Endodermal cell (in vitro differentiated cells): Measurements from ENCODE around the gene CNDP1. TPM values are rescaled to one million over a fixed set of nuclear protein-coding genes. Genes with fewer than 3 reads are reported as not detected.

Experiments used
- DNase-seq: peaks from one replicate; pipeline ENCODE4 v3.0.0-alpha.2; 2017
- H3K27ac ChIP-seq: 2 replicates; pipeline ENCODE4 v1.5.1; 2013; ENCODE audit warnings: mild to moderate bottlenecking, low read depth, low read length, moderate library complexity
- H3K27me3 ChIP-seq: 2 replicates; pipeline ENCODE4 v1.6.1; 2013; ENCODE audit warnings: mild to moderate bottlenecking, low read length, moderate library complexity; ENCODE audit not compliant: insufficient read depth, control insufficient read depth, poor library complexity, severe bottlenecking
- H3K36me3 ChIP-seq: 2 replicates; pipeline ENCODE4 v1.7.0; 2013; ENCODE audit warnings: mild to moderate bottlenecking, low read length, moderate library complexity; ENCODE audit not compliant: control insufficient read depth, insufficient read depth
- H3K4me1 ChIP-seq: one replicate; pipeline ENCODE4 v1.7.0; 2013; ENCODE audit warnings: low read length; ENCODE audit not compliant: control insufficient read depth, insufficient read depth
- H3K4me3 ChIP-seq: 2 replicates; pipeline ENCODE4 v1.5.1; 2013; ENCODE audit warnings: mild to moderate bottlenecking, low read length, moderate library complexity
- H3K9ac ChIP-seq: 2 replicates; pipeline ENCODE4 v1.6.1; 2013; ENCODE audit warnings: mild to moderate bottlenecking, low read length, moderate library complexity; ENCODE audit not compliant: poor library complexity, severe bottlenecking; ENCODE audit errors: extremely low read depth
- H3K9me3 ChIP-seq: 2 replicates; pipeline ENCODE4 v1.6.1; 2013; ENCODE audit warnings: mild to moderate bottlenecking, low read length, moderate library complexity; ENCODE audit not compliant: control insufficient read depth
- H3K27ac Mint-ChIP-seq: 2 replicates; pipeline ENCODE4 v1.8.0; 2020; ENCODE audit warnings: mixed read lengths
- H3K27me3 Mint-ChIP-seq: 2 replicates; pipeline ENCODE4 v1.8.0; 2021; ENCODE audit warnings: mild to moderate bottlenecking, mixed read lengths; ENCODE audit not compliant: insufficient read depth
- H3K36me3 Mint-ChIP-seq: 2 replicates; pipeline ENCODE4 v1.8.0; 2020; ENCODE audit warnings: low read depth, mixed read lengths
- H3K4me1 Mint-ChIP-seq: 2 replicates; pipeline ENCODE4 v1.8.0; 2020; ENCODE audit warnings: mixed read lengths
- H3K4me3 Mint-ChIP-seq: 2 replicates; pipeline ENCODE4 v1.8.0; 2020; ENCODE audit warnings: mild to moderate bottlenecking, moderate library complexity, mixed read lengths
- H3K9me3 Mint-ChIP-seq: 2 replicates; pipeline ENCODE4 v1.8.0; 2020; ENCODE audit warnings: mild to moderate bottlenecking, mixed read lengths
- WGBS, 2 experiments: methylation state at CpG; one replicate each; pipeline versions ENCODE4 v1.1.5 to v1.1.7; 2013; ENCODE audit warnings: missing lambda C conversion rate in 2 of 2, mixed read lengths in 1 of 2; ENCODE audit not compliant: insufficient coverage in 1 of 2, insufficient read length in 1 of 2; 5-methylcytosine and 5-hydroxymethylcytosine counted together
- total RNA-seq, 2 donors: library from RNA; stranded (reverse); fragmentation: NEBNext Ultra II Directional in 1 of 2; extraction: Animal tissue kit (Norgen Biotek cat#: 25700) in 1 of 2; gene quantifications; 2 replicates in 1 of 2; 3 replicates in 1 of 2; pipeline ENCODE4 v1.2.1, GENCODE V29; 2021
- TF ChIP-seq, protein P1 (sequence below): fragments of 200-600 bp; sonication (generic); conservative IDR thresholded peaks from 2 replicates; pipeline ENCODE4 v1.5.0; 2021; ENCODE audit warnings: antibody characterized with exemption, mild to moderate bottlenecking

The CNDP1 gene
- total RNA-seq, 2 donors from 2014 or later: 0.51 TPM; not detected in 1

DNA sequence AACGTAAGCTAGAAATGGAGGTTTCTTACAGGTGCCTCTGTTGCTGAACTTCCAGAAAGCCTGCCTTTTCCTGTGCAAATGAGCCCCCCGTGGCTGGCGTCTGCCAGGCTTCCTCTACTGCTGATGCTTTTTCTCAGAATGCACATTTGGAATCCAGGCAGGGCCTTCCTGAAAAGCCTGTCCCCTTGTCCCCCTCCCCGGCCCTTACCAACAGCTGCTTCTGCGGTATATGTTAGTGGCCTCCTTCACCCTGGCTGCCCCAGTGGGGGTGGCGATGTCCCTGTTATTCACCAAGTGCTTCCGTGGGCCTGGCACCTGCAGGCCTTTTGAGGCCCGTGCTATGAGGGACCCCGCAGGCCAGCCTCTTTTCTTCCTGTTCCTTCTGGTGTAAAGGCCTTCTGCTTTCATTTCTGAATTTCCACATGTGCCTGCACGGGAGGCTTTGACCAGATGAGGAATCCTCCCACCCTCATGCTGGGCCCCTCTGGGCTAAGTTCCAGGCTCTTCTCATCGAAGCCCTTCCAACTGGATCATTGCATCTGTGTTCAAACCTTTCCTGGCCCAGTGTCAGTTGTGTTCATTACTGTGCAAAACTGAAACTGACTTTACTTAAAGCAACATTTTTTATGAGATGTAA, 27.7 kb upstream of the CNDP1 start:
- Histone ChIP-seq H3K4me1 (peaks cover 29% of the 10 kb centered on the region), H3K27ac (no peak overlapping the region), H3K36me3 (peaks cover 77% of the 10 kb centered on the region), H3K9ac (no peak overlapping the region), H3K9me3 (no peaks in the 10 kb centered on the region), H3K4me3 (no peak overlapping the region), H3K27me3 (no peaks in the 10 kb centered on the region)
- Mint-ChIP-seq H3K4me1 (peaks cover 39% of the 10 kb centered on the region), H3K9me3 (no peaks in the 10 kb centered on the region), H3K27ac (peak overlapping the region; percentile 92), H3K27me3 (no peaks in the 10 kb centered on the region), H3K36me3 (peaks cover 71% of the 10 kb centered on the region), H3K4me3 (peak overlapping the region; percentile 37)
- WGBS, 2 experiments: 86 to 91% methylated on average over 8 to 11 of the region's 11 CpGs
- TF ChIP-seq, protein P1, sequence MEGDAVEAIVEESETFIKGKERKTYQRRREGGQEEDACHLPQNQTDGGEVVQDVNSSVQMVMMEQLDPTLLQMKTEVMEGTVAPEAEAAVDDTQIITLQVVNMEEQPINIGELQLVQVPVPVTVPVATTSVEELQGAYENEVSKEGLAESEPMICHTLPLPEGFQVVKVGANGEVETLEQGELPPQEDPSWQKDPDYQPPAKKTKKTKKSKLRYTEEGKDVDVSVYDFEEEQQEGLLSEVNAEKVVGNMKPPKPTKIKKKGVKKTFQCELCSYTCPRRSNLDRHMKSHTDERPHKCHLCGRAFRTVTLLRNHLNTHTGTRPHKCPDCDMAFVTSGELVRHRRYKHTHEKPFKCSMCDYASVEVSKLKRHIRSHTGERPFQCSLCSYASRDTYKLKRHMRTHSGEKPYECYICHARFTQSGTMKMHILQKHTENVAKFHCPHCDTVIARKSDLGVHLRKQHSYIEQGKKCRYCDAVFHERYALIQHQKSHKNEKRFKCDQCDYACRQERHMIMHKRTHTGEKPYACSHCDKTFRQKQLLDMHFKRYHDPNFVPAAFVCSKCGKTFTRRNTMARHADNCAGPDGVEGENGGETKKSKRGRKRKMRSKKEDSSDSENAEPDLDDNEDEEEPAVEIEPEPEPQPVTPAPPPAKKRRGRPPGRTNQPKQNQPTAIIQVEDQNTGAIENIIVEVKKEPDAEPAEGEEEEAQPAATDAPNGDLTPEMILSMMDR: no peak
- peak; percentile 53 for DNase-seq

DNA sequence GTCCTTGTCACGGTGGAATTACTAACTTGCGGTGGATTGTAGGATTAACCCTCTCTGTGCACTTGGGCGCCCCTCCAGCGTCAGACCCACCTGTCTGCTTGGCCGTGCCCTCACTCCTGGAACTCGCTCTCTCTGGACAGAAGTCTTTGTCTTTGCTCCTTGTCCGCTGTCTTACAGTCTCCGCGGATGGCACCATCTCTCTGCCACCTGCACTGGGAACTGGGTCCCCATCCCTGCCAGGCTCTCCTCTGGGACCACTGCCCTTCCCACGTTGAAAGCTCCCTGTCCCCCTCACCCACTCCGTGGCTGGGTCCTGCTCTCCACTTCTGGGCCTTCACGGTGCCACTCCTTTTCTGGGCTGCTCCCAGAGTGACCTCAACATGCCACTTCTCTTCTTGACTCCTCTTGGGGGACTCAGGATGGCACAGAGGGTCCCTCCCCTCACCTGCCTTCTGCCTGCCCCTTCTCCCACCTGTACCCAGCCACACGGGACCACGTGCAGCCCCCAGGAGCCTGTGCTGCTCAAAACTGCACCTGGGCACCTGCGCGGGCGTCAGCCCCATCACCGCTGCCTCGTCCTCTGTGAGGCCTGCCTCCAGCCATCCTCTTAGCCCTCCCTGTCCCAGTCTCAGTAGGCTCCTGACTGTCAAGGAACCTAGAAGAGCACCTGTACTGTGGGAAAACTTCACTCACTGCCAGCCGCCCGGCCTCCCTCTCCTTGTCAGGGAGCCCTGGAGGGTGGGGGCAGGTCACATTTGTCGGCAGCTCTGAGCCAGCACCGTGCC, 27.0 kb upstream of the CNDP1 start:
- DNase-seq: peak; percentile 50
- peaks cover 72% of the 10 kb centered on the region for H3K36me3 Mint-ChIP-seq
- H3K9me3 Mint-ChIP-seq: no peaks in the 10 kb centered on the region
- peaks cover 78% of the 10 kb centered on the region for H3K36me3 ChIP-seq
- H3K4me3 ChIP-seq: no peak overlapping the region
- H3K27ac Mint-ChIP-seq: peak overlapping the region; percentile 92
- H3K4me1 Mint-ChIP-seq: peaks cover 39% of the 10 kb centered on the region
- TF ChIP-seq, protein P1: no peak
- peaks cover 29% of the 10 kb centered on the region for H3K4me1 ChIP-seq
- H3K9ac ChIP-seq: no peak overlapping the region
- H3K4me3 Mint-ChIP-seq: peak overlapping the region; percentile 37
- H3K9me3 ChIP-seq: no peaks in the 10 kb centered on the region
- H3K27me3 ChIP-seq: no peaks in the 10 kb centered on the region
- 89 to 93% methylated on average over 13 to 23 of the region's 23 CpGs for WGBS, 2 experiments
- H3K27me3 Mint-ChIP-seq: no peaks in the 10 kb centered on the region
- H3K27ac ChIP-seq: peak overlapping the region; percentile 32

DNA sequence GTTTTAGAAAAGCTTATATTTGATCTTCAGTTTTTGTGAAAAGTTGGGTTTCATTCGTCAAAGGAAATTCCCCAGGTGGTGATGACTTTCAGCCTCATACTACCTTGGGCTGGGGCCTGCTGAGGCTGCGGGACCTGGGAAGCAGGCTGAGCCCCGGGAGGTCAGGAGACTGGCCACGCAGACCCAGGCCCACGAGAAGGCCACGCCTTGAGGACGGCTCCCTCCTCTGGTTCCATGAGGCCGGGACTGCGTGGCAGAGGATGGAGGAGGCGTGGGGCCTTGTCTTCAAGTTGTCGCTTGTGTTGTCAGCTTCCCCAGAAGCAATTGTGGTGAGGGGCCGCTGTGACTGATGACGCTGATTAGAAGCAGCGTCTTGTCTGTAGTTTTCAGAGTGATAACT, 26.4 kb upstream of the CNDP1 start:
- Mint-ChIP-seq H3K27ac (peak overlapping the region; percentile 92), H3K27me3 (no peaks in the 10 kb centered on the region), H3K4me1 (peaks cover 39% of the 10 kb centered on the region), H3K4me3 (peak overlapping the region; percentile 37), H3K36me3 (peaks cover 72% of the 10 kb centered on the region), H3K9me3 (no peaks in the 10 kb centered on the region)
- Histone ChIP-seq H3K9ac (no peak overlapping the region), H3K4me1 (peaks cover 29% of the 10 kb centered on the region), H3K9me3 (no peaks in the 10 kb centered on the region), H3K27ac (no peak overlapping the region), H3K36me3 (peaks cover 78% of the 10 kb centered on the region), H3K4me3 (no peak overlapping the region), H3K27me3 (no peaks in the 10 kb centered on the region)
- DNase-seq: peak; percentile 82
- 54 to 70% methylated on average over 6 to 14 of the region's 14 CpGs for WGBS, 2 experiments
- TF ChIP-seq, protein P1: peak; percentile 13
